ENCODE results near the gene SAMD13.

Gene SAMD13

GRCh38 chr1:84379138-84379916 lies 77.8 kb downstream of the SAMD13 start:
- no peaks in the 10 kb centered on the region for H3K36me3 ChIP-seq (ENCODE audit: control insufficient read depth, insufficient read depth, low read length)
- H3K4me3 ChIP-seq (replicated peaks; ENCODE audit: low read depth, low read length) = no peak overlapping the region
- no peaks in the 10 kb centered on the region for H3K27me3 ChIP-seq (replicated peaks; ENCODE audit: control insufficient read depth, insufficient read depth, low read length)
- TF ChIP-seq CTCF (IDR thresholded peaks at IDR 0.05; ENCODE audit: insufficient read depth, low read length, poor library complexity, severe bottlenecking) = no peak
- no peak for DNase-seq (ENCODE audit: extremely low read depth, insufficient read length)

- no peak overlapping the region for H3K4me3 ChIP-seq (replicated peaks; ENCODE audit: low read depth, low read length)
- TF ChIP-seq CTCF (IDR thresholded peaks at IDR 0.05; ENCODE audit: insufficient read depth, low read length, poor library complexity, severe bottlenecking) = no peak
- H3K27me3 ChIP-seq (replicated peaks; ENCODE audit: control insufficient read depth, insufficient read depth, low read length) = no peaks in the 10 kb centered on the region
- no peaks in the 10 kb centered on the region for H3K36me3 ChIP-seq (ENCODE audit: control insufficient read depth, insufficient read depth, low read length)
- no peak for DNase-seq (ENCODE audit: extremely low read depth, insufficient read length)
These were observed 78.3 kb downstream of the SAMD13 start for GRCh38 chr1:84379917-84380180.

GRCh38 chr1:84382127-84382526 lies 80.6 kb downstream of the SAMD13 start:
- TF ChIP-seq CTCF (IDR thresholded peaks at IDR 0.05; ENCODE audit: insufficient read depth, low read length, poor library complexity, severe bottlenecking) = no peak
- Histone ChIP-seq H3K4me3 (replicated peaks; ENCODE audit: low read depth, low read length) (no peak overlapping the region), H3K27me3 (replicated peaks; ENCODE audit: control insufficient read depth, insufficient read depth, low read length) (no peaks in the 10 kb centered on the region), H3K36me3 (ENCODE audit: control insufficient read depth, insufficient read depth, low read length) (no peaks in the 10 kb centered on the region)
- DNase-seq (ENCODE audit: extremely low read depth, insufficient read length) = no peak

GRCh38 chr1:84385347-84385746 lies 83.8 kb downstream of the SAMD13 start:
- Histone ChIP-seq H3K27me3 (replicated peaks; ENCODE audit: control insufficient read depth, insufficient read depth, low read length) (no peaks in the 10 kb centered on the region), H3K36me3 (ENCODE audit: control insufficient read depth, insufficient read depth, low read length) (no peaks in the 10 kb centered on the region), H3K4me3 (replicated peaks; ENCODE audit: low read depth, low read length) (no peak overlapping the region)
- no peak for DNase-seq (ENCODE audit: extremely low read depth, insufficient read length)
- TF ChIP-seq CTCF (IDR thresholded peaks at IDR 0.05; ENCODE audit: insufficient read depth, low read length, poor library complexity, severe bottlenecking) = no peak

GRCh38 chr1:84386716-84387479 lies 85.4 kb downstream of the SAMD13 start:
- Histone ChIP-seq H3K4me3 (replicated peaks; ENCODE audit: low read depth, low read length) (no peak overlapping the region), H3K27me3 (replicated peaks; ENCODE audit: control insufficient read depth, insufficient read depth, low read length) (no peaks in the 10 kb centered on the region), H3K36me3 (ENCODE audit: control insufficient read depth, insufficient read depth, low read length) (no peaks in the 10 kb centered on the region)
- DNase-seq (ENCODE audit: extremely low read depth, insufficient read length) = no peak
- no peak for TF ChIP-seq CTCF (IDR thresholded peaks at IDR 0.05; ENCODE audit: insufficient read depth, low read length, poor library complexity, severe bottlenecking)

Measured in GM06990 (cell line).